Muscle layer of colon (tissue), 2 donors: ENCODE results near the gene SEMA4C.
A peak's percentile ranks its signal among the peaks of the same experiment; 100 is the strongest.
"Not testable (repeated sequence)": the region's sequence is repeated elsewhere in the genome, so short reads cannot be mapped to it uniquely, and the experiment has no call there.

Experiments
- H3K27ac ChIP-seq: one replicate; pipeline ENCODE4 v1.7.0; 2013; ENCODE audit warnings: low read depth, mild to moderate bottlenecking, low read length, moderate library complexity
- H3K27me3 ChIP-seq, 2 donors: one replicate each; pipeline ENCODE4 v1.7.0; 2013; ENCODE audit warnings: low read length in 2 of 2, mild to moderate bottlenecking in 2 of 2; ENCODE audit not compliant: insufficient read depth in 2 of 2, control insufficient read depth in 1 of 2
- H3K36me3 ChIP-seq: one replicate; pipeline ENCODE4 v1.7.0; 2013; ENCODE audit warnings: mild to moderate bottlenecking, low read length; ENCODE audit not compliant: insufficient read depth
- H3K4me1 ChIP-seq: one replicate; pipeline ENCODE4 v1.7.0; 2013; ENCODE audit warnings: mild to moderate bottlenecking, low read length; ENCODE audit not compliant: insufficient read depth
- H3K4me3 ChIP-seq, 2 donors: one replicate each; pipeline ENCODE4 v1.7.0; 2013; ENCODE audit warnings: low read length in 2 of 2, low read depth in 1 of 2, mild to moderate bottlenecking in 1 of 2, moderate library complexity in 1 of 2
- H3K9ac ChIP-seq: one replicate; pipeline ENCODE4 v1.7.0; 2013; ENCODE audit warnings: low read length
- H3K9me3 ChIP-seq: one replicate; pipeline ENCODE4 v1.7.0; 2013; ENCODE audit warnings: mild to moderate bottlenecking, low read length
- donor health status: abdominal sarcoma.
- donor health status: Adenocarcinoma of cecum.

SEMA4C gene

DNA sequence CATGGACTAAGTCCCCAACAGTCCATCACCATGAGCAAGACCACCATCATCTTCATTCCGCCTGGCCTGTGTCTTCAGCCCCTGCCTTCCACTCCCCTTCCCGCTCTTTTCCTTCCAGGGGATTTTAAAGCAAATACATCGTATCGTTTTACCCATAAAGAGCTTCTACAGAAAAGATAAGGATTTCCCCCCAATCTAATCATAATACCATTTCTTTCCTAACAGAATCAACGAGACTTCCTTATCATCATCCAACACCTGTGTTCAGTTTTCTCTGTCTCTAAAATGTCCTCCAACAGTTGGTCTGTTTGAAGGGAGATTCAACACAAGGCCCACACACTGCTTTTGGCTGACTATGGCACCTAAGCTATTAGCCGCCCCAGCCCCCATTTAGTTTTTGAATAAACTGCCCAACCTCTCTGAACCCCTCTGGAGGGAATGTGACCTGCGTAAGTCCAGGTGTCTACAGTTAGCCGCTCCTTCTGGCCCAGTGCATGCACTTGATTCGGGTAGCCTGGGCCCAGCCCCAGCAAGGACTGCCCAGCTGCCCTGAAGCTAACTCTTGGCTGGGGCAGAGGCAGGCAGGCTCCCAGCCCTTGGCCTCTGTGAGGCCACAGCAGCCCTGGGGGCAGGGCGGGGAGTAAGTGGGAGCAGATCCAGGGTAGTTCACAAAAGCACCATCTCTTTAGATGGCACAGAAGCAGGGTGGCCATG is 25.3 kb upstream of the SEMA4C start:
- peak overlapping the region; percentile 62 for H3K27ac ChIP-seq
- peaks cover 58% of the 10 kb centered on the region for H3K4me1 ChIP-seq

DNA sequence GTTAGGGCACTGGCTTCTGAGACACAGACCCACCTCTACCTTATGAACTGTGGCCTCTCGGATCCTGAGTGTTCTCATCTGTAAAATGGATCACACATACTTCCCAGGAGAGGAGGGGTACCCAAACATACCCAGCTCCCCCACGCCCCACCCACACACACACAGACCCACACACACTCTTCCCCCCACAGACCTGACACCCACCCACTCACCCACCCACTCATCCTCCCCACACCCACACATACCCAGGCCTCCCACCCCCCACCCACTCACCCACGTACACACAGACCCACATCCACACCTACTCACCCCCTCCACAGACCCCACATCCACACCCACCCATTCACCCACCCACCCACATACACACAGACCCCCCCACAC is 24.3 kb upstream of the SEMA4C start:
- H3K27me3 ChIP-seq, result no peaks in the 10 kb centered on the region
- H3K4me1 ChIP-seq, result peaks cover 58% of the 10 kb centered on the region
- H3K27ac ChIP-seq, result no peak overlapping the region
- no peak overlapping the region for H3K4me3 ChIP-seq
- H3K9ac ChIP-seq, result no peak overlapping the region
- H3K9me3 ChIP-seq, result no peaks in the 10 kb centered on the region
- H3K36me3 ChIP-seq, result no peaks in the 10 kb centered on the region

More for the DNA sequence above, 25.3 kb upstream of the SEMA4C start:
- no peak overlapping the region for H3K9ac ChIP-seq
- no peaks in the 10 kb centered on the region for H3K36me3 ChIP-seq
- no peak overlapping the region for H3K4me3 ChIP-seq
- no peaks in the 10 kb centered on the region for H3K9me3 ChIP-seq
- no peaks in the 10 kb centered on the region for H3K27me3 ChIP-seq

DNA sequence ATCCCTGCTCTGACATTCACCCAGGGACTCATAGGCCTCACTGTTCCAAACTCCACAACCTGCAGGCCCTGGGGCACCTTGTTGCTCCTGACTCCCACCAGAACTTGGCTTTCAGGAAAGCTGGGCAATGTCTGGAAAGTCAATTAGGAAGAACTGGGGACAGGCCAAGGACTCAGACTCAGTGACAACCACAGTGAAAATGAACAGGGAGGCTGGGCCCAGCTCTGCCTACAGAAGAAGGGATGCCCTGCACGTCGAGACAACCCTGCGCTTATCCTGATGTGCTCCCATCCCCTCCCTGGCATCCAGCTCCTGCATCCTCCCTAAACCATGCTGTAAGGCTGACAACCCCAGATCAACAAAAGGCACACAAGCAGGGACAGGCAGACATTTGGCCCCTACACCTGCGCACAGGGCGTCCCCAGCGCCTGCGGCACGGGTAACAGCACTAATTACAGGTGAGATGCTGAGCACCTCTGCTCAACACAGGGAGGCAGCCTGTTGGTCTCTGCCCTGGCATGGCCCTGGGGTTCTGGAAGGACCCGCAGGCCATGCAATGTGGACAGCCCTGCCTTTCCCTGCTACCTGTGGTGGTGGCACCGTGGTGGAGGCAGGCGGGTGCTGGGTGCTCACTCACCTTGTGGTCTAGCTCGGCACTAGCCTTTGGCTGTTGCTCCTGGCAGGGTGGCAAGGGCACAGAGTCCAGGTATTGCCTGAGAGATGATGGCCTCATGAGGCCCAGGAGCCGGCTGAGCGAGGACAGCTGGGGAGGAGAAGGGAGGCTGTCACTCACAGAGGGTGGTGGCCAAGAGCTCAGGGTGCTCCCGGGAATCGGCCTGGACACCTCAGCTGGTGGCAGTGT is 23.6 kb upstream of the SEMA4C start:
- Histone ChIP-seq H3K4me1 (peaks cover 59% of the 10 kb centered on the region), H3K27ac (peak overlapping the region; percentile 39), H3K9me3 (no peaks in the 10 kb centered on the region), H3K9ac (no peak overlapping the region), H3K27me3 (no peaks in the 10 kb centered on the region), H3K4me3 (no peak overlapping the region), H3K36me3 (no peaks in the 10 kb centered on the region)

DNA sequence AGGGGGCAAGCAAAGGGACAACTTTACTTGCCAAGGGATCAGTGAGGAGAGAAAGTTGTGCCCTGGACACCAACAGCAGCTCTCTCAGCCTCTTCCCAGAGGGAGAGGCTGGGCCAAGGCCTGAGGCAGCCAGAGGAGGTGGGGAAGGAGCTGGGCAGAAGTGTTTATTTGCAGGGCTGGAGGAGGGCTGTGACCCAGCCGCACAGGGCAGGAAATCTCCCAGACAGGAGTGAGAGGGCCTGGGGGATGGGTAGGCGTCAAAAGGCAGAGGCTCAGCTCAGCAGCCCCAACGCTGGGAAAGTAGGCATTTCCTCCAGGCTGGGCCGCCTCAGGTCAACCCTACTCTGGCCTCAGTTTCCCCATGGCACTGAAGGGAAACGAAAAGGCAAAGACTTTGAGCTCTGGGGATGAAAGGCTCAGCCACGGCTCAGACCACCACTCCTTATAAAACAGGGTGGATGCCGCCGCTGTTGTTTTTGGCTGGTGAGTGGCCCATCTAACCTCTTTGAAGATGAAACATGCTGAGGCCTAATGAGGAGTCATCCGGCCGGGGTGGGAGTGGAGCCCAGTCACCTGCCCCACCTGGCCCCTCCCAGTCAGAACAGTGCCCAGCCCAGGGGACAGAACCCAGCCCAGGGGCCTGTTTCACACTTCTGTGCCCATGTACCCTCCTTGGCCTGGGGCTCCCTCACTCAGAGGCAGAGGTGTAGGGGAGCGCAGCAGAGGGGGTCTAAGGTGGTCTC is 21.9 kb upstream of the SEMA4C start:
- no peaks in the 10 kb centered on the region for H3K36me3 ChIP-seq
- H3K27me3 ChIP-seq, result no peaks in the 10 kb centered on the region
- no peak overlapping the region for H3K9ac ChIP-seq
- H3K4me3 ChIP-seq, result no peak overlapping the region
- H3K4me1 ChIP-seq, result peaks cover 76% of the 10 kb centered on the region
- H3K27ac ChIP-seq, result peak overlapping the region; percentile 59
- no peaks in the 10 kb centered on the region for H3K9me3 ChIP-seq

DNA sequence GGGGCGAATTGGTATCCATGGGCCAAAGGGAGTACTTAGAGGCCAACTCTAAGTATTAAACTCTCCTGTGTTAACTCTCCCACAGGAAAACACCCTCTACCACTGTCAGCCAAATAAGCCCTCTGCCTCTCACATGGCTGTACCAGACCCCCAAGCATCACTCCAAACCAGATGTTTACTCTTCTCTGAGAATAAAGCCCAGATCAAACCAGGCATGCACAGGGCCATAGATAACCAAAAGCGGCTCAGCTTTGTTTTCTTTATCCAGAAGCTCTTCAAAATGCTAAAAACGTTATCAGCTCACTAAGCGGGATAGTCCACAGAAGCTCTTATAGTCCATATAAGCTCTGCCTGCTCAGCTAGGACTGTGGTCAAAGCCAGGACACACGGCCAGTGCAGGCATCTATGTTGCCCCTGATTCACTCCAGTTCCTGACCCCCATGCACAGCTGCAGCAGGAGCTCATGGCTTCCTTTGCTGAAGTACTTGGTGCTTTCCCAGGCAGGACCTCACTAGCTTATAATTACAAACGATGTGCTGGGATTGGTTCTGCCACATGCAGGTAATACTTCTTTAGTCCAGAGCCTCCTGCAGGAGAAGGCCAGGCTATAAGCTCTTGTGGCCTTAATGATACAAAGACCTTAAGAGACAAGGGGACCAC is 21.0 kb upstream of the SEMA4C start:
- peaks cover 75% of the 10 kb centered on the region for H3K4me1 ChIP-seq
- H3K27ac ChIP-seq, result peak overlapping the region; percentile 59
- H3K9ac ChIP-seq, result no peak overlapping the region
- H3K36me3 ChIP-seq, result no peaks in the 10 kb centered on the region
- no peaks in the 10 kb centered on the region for H3K27me3 ChIP-seq
- H3K4me3 ChIP-seq, result no peak overlapping the region
- H3K9me3 ChIP-seq, result no peaks in the 10 kb centered on the region

DNA sequence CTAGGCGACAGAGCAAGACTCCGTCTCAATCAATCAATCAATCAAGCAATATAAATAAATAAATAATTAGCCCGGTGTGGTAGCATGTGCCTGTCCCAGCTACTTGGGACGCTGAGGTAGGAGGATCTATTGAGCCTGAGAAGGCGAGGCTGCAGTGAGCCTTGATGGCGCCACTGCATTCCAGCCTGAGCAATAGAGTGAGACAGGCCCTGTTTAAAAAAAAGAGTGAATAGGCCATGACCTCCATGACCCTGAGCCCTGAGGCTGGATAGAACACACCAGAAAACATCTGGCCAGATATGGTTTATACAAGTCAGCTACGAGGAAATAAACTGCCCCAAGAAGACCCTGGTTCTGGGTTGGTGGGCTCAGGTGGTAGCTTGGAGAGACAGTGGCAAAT is 20.4 kb upstream of the SEMA4C start:
- H3K4me1 ChIP-seq, result peaks cover 69% of the 10 kb centered on the region
- no peak overlapping the region for H3K27ac ChIP-seq
- H3K4me3 ChIP-seq, result no peak overlapping the region
- H3K27me3 ChIP-seq, result no peaks in the 10 kb centered on the region
- no peaks in the 10 kb centered on the region for H3K9me3 ChIP-seq
- no peak overlapping the region for H3K9ac ChIP-seq
- H3K36me3 ChIP-seq, result no peaks in the 10 kb centered on the region

DNA sequence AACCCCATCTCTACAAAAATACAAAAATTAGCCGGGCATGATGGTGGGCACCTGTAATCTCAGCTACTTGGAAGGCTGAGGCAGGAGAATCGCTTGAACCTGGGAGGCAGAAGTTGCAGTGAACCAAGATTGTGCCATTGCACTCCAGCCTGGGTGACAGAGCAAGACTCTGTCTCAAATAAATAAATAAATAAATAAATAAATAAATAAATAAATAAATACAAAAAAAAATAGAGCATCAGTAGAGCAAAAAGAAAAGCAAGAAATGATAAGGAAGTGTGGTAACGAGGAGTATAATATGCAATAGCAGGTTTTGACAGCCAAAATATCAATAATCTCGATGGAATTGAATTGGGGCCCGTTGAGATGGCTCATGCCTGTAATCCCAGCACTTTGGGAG is 19.6 kb upstream of the SEMA4C start:
- not testable (repeated sequence) for H3K27ac ChIP-seq, H3K9ac ChIP-seq, H3K4me3 ChIP-seq, H3K36me3 ChIP-seq, H3K9me3 ChIP-seq, H3K27me3 ChIP-seq
- peaks cover 65% of the 10 kb centered on the region for H3K4me1 ChIP-seq

DNA sequence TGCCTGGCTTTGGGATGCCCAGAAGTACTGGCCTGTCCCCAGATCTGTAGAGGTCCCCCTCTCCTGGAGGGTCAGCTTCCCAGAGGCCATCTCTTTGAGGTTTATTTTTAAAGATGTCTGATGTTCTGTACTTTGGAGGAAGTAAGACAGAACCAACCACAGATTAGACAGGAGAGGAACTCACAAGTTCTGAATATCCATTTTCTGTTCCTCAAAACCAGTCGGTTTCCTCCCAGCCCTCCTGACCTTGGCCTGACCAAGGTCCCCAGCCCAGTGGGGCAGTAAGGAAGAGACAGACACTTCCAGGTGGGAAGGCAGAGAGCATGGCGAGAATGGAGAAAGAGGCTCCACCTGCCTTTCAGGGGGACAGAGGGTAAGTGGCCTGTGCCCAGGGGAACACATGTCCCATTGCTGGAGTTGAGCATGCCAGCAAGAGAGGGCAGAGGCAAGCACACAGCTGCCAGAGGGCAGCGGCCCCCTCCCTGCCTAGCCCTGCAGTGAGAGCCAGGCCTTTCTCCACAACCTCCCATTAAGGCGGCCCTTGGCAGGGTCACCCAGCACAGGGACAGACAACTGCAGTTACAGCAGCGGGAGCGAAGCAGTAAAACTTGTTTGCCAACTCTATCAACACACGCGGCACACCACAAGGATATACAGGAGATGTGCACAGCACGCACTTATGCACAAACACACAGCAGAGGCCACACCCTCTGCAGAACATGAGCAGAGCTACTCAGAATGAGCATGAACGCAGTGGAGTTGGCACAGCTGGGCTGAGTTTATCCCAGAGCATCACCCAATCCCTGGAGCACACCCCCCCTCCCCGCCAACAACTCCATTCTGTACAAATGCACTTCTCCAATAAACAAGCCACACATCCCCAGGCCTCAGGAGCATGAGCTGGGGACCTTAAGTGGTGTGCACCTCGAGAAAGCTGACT is 18.5 kb upstream of the SEMA4C start:
- Histone ChIP-seq H3K4me1 (peaks cover 65% of the 10 kb centered on the region), H3K9ac (peak overlapping the region; percentile 32), H3K36me3 (no peaks in the 10 kb centered on the region), H3K27ac (peak overlapping the region; percentile 96), H3K27me3 (no peaks in the 10 kb centered on the region), H3K4me3 (peak overlapping the region; percentile 9 to 42), H3K9me3 (no peaks in the 10 kb centered on the region)

DNA sequence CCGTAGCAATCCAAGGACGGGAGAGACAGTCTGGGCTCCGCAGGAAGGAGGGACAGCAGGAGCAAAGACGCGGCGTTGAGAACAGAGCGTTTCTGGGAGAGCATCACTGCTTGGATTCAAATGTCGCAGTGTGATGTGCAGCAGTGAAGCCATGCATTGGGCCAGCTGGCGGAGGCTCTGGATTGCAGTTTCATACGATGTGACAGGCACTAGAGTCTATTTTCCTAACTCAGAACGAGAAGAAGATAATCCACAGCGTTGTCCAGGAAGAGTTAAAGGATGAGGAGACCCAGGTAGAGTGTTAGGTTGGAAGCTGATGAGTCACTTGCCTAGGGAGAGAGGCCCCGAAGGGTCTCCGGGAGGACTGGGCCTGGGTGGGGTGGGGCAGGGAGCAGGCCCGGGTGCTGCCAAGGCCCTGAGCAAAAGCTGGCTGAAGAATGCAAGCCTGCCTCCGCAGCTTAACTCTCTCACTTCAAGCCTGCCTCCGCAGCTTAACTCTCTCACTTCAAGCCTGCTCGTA is 17.7 kb upstream of the SEMA4C start:
- no peaks in the 10 kb centered on the region for H3K27me3 ChIP-seq
- H3K9ac ChIP-seq, result peak overlapping the region; percentile 32
- H3K4me3 ChIP-seq, result peak overlapping the region; percentile 9 to 42
- H3K36me3 ChIP-seq, result no peaks in the 10 kb centered on the region
- peak overlapping the region; percentile 96 for H3K27ac ChIP-seq
- H3K4me1 ChIP-seq, result peaks cover 59% of the 10 kb centered on the region
- no peaks in the 10 kb centered on the region for H3K9me3 ChIP-seq
